ENCODE data around the gene PDSS2. TPM values are rescaled to one million over a fixed set of nuclear protein-coding genes. Genes with fewer than 3 reads are reported as not detected.

Gene PDSS2
- total RNA-seq, 1 donor from 2014 or later = 6.5 TPM

DNA sequence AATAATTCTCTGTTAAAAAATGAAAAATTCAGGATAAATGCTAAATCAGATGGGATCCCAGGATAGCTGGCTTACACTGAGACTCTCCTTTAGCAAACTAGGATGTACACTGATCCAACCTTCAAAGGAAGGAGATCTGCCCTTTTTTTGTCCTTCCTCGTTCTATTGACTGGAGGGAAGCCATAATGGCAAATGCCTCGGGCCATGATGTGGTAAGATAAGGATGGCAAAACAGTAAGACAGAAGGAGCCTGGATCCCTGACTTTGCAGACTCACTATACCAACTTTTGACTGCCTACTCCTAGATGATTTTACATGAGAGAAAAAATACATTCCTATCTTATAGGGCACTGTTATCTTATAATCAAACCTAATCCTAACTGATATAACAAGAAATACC is 187.1 kb downstream of the PDSS2 start:
- no peaks in the 10 kb centered on the region for H3K4me1 Mint-ChIP-seq (ENCODE audit: low read depth, unreplicated experiment)
- H3K9me3 Mint-ChIP-seq (ENCODE audit: unreplicated experiment) = no peaks in the 10 kb centered on the region
- H3K27me3 Mint-ChIP-seq (ENCODE audit: unreplicated experiment) = no peaks in the 10 kb centered on the region
- DNase-seq = no peak
- H3K27ac Mint-ChIP-seq (ENCODE audit: unreplicated experiment) = no peak overlapping the region
- TF ChIP-seq CTCF (IDR thresholded peaks at IDR 0.05; ENCODE audit: partially characterized antibody, unreplicated experiment) = no peak
- H3K4me3 Mint-ChIP-seq (ENCODE audit: unreplicated experiment) = no peak overlapping the region
- no peaks in the 10 kb centered on the region for H3K36me3 Mint-ChIP-seq (ENCODE audit: unreplicated experiment)

DNA sequence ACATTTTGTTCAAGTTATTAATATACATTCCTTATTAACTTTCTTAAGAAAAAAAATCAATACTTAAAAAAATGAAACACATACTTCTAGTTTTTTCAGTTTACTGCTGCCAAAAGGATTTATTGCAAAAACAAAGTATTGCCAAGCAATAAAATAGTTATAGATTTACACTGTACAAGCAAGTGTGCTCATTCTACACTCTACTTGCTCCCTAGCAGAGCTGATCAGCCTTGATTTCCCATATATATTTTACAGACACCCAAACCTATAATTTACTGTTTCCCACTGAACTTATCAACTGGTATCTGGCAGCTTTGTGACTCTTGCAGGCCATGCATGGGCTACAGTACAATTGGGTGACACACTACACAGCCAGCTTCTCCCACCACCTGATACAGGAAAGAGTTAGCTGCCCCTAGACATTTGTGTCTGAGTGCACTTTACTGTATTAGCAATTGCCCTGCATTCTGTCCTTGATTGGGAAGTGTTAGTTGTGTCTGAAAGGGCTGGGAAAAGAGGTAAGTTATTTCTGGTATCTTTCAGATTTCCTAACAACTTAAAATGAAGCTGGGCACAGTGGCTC is 188.1 kb downstream of the PDSS2 start:
- TF ChIP-seq CTCF (IDR thresholded peaks at IDR 0.05; ENCODE audit: partially characterized antibody, unreplicated experiment) = no peak
- no peak overlapping the region for H3K4me3 Mint-ChIP-seq (ENCODE audit: unreplicated experiment)
- DNase-seq = no peak
- no peaks in the 10 kb centered on the region for H3K36me3 Mint-ChIP-seq (ENCODE audit: unreplicated experiment)
- peaks cover 2% of the 10 kb centered on the region for H3K4me1 Mint-ChIP-seq (ENCODE audit: low read depth, unreplicated experiment)
- no peaks in the 10 kb centered on the region for H3K27me3 Mint-ChIP-seq (ENCODE audit: unreplicated experiment)
- no peaks in the 10 kb centered on the region for H3K9me3 Mint-ChIP-seq (ENCODE audit: unreplicated experiment)
- no peak overlapping the region for H3K27ac Mint-ChIP-seq (ENCODE audit: unreplicated experiment)

GRCh38 chr6:107267634-107268033 is 191.7 kb downstream of the PDSS2 start:
- no peaks in the 10 kb centered on the region for H3K36me3 Mint-ChIP-seq (ENCODE audit: unreplicated experiment)
- no peaks in the 10 kb centered on the region for H3K27me3 Mint-ChIP-seq (ENCODE audit: unreplicated experiment)
- H3K4me1 Mint-ChIP-seq (ENCODE audit: low read depth, unreplicated experiment) = peaks cover 5% of the 10 kb centered on the region
- no peaks in the 10 kb centered on the region for H3K9me3 Mint-ChIP-seq (ENCODE audit: unreplicated experiment)
- H3K4me3 Mint-ChIP-seq (ENCODE audit: unreplicated experiment) = no peak overlapping the region
- no peak for DNase-seq
- no peak for TF ChIP-seq CTCF (IDR thresholded peaks at IDR 0.05; ENCODE audit: partially characterized antibody, unreplicated experiment)
- H3K27ac Mint-ChIP-seq (ENCODE audit: unreplicated experiment) = no peak overlapping the region

DNA sequence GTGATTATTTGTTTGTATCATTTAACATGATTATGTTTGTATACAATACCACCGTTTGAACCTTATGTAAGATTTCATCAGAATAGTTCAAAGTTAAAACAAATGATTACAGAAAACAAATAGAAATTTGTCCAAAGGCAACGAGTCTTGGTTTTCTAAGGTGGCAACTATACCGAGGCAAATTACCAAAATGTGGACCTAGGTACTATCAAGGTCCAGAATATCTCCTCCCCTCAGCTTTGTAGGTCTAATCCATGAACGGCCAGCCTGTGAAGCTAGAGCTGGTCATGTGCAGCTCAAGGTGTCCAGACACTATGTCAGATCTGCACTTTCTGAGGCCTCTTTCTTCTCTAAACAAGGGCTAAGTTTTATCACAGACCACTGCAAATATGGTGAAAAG is 192.4 kb downstream of the PDSS2 start:
- Mint-ChIP-seq H3K4me1 (ENCODE audit: low read depth, unreplicated experiment) (peaks cover 5% of the 10 kb centered on the region), H3K36me3 (ENCODE audit: unreplicated experiment) (no peaks in the 10 kb centered on the region), H3K27ac (ENCODE audit: unreplicated experiment) (no peak overlapping the region), H3K9me3 (ENCODE audit: unreplicated experiment) (no peaks in the 10 kb centered on the region), H3K27me3 (ENCODE audit: unreplicated experiment) (no peaks in the 10 kb centered on the region), H3K4me3 (ENCODE audit: unreplicated experiment) (no peak overlapping the region)
- DNase-seq = no peak
- no peak for TF ChIP-seq CTCF (IDR thresholded peaks at IDR 0.05; ENCODE audit: partially characterized antibody, unreplicated experiment)

- DNase-seq = no peak
- no peak for TF ChIP-seq CTCF (IDR thresholded peaks at IDR 0.05; ENCODE audit: partially characterized antibody, unreplicated experiment)
- Mint-ChIP-seq H3K4me3 (ENCODE audit: unreplicated experiment) (no peak overlapping the region), H3K27me3 (ENCODE audit: unreplicated experiment) (no peaks in the 10 kb centered on the region), H3K27ac (ENCODE audit: unreplicated experiment) (no peak overlapping the region), H3K36me3 (ENCODE audit: unreplicated experiment) (no peaks in the 10 kb centered on the region), H3K9me3 (ENCODE audit: unreplicated experiment) (no peaks in the 10 kb centered on the region), H3K4me1 (ENCODE audit: low read depth, unreplicated experiment) (peaks cover 5% of the 10 kb centered on the region)
Observed at GRCh38 chr6:107266563-107266962, 192.8 kb downstream of the PDSS2 start.

All from glutamatergic neuron (in vitro differentiated cells).